OCI-LY7 (cell line): Measurements from ENCODE around the gene RFX2. TPM values are rescaled to one million over a fixed set of nuclear protein-coding genes. Genes with fewer than 3 reads are reported as not detected.

ENCODE experiments used
- BruUV-seq: library from RNA; stranded (reverse); fragments of 400-500 nt; replicated peaks from 2 replicates; lab custom pipeline; 2021; lab: Mats Ljungman, UMichigan
- CTCF ChIA-PET: fragments of 300-600 bp; sonication (Branson Sonifier 250); formaldehyde crosslinking; loops from one replicate; lab custom pipeline; 2022; ENCODE audit warnings: antibody characterized with exemption; ENCODE audit not compliant: unreplicated experiment; lab: Charles Lee
- POLR2A ChIA-PET: fragments of 300-600 bp; sonication (Branson Sonifier 250); formaldehyde crosslinking; loops from one replicate; lab custom pipeline; 2022; ENCODE audit warnings: antibody characterized with exemption; lab: Charles Lee
- DNase-seq: peaks from one replicate; pipeline ENCODE4 v3.0.0-alpha.2; 2015; ENCODE audit warnings: low spot score
- H2AFZ ChIP-seq: fragments of 200-600 bp; sonication (generic), shearing (Covaris generic); 2 replicates; pipeline ENCODE4 v1.6.1; 2014; ENCODE audit warnings: mild to moderate bottlenecking, antibody characterized with exemption, low read length, moderate library complexity
- H3K27ac ChIP-seq: fragments of 200-600 bp; sonication (generic); 2 replicates; pipeline ENCODE4 v1.5.1; 2014; ENCODE audit warnings: mixed run types, low read depth, mild to moderate bottlenecking, moderate library complexity, low read length, inconsistent platforms; ENCODE audit not compliant: poor library complexity, severe bottlenecking
- H3K36me3 ChIP-seq: fragments of 200-600 bp; sonication (generic); 2 replicates; pipeline ENCODE4 v1.6.1; 2014; ENCODE audit warnings: mild to moderate bottlenecking, antibody characterized with exemption, low read length, moderate library complexity, mixed read lengths; ENCODE audit not compliant: insufficient read depth
- H3K4me1 ChIP-seq: fragments of 200-600 bp; sonication (generic); 2 replicates; pipeline ENCODE4 v1.5.1; 2014; ENCODE audit warnings: mild to moderate bottlenecking, low read length; ENCODE audit not compliant: insufficient read depth, poor library complexity, severe bottlenecking
- H3K4me2 ChIP-seq: fragments of 200-600 bp; sonication (generic); 2 replicates; pipeline ENCODE4 v1.6.1; 2014; ENCODE audit warnings: mild to moderate bottlenecking, low read length
- H3K4me3 ChIP-seq: fragments of 200-600 bp; sonication (generic); 2 replicates; pipeline ENCODE4 v1.5.1; 2014; ENCODE audit warnings: mild to moderate bottlenecking, low read depth, low read length; ENCODE audit not compliant: poor library complexity, severe bottlenecking
- H3K79me2 ChIP-seq: fragments of 200-600 bp; sonication (generic); 2 replicates; pipeline ENCODE4 v1.6.1; 2016; ENCODE audit warnings: low read depth, mild to moderate bottlenecking, low read length, moderate library complexity, mixed read lengths; ENCODE audit not compliant: insufficient read depth
- H3K9me2 ChIP-seq: fragments of 200-600 bp; sonication (generic); 2 replicates; pipeline ENCODE4 v1.6.1; 2016; ENCODE audit warnings: mild to moderate bottlenecking, low read length, mixed read lengths; ENCODE audit not compliant: insufficient read depth
- H3K9me3 ChIP-seq: fragments of 200-600 bp; sonication (generic); 2 replicates; pipeline ENCODE4 v1.6.1; 2014; ENCODE audit warnings: mild to moderate bottlenecking, mixed run types, low read length, mixed read lengths
- H4K20me1 ChIP-seq: fragments of 200-600 bp; sonication (generic); 2 replicates; pipeline ENCODE4 v1.6.1; 2014; ENCODE audit warnings: mild to moderate bottlenecking, antibody characterized with exemption, low read length, moderate library complexity, mixed read lengths; ENCODE audit not compliant: insufficient read depth
- EZH2phosphoT487 ChIP-seq: fragments of 200-600 bp; sonication (generic); IDR thresholded peaks from 2 replicates; pipeline ENCODE4 v1.6.1; 2018; ENCODE audit warnings: low read depth, borderline replicate concordance, mild to moderate bottlenecking, mixed run types, antibody characterized with exemption, low read length, moderate library complexity, mixed read lengths
- intact Hi-C: fragments of 100-400 bp; cut with micrococcal nuclease; formaldehyde crosslinking; loops from one replicate; pipeline ENCODE4 v1.10.0; 2022; ENCODE audit not compliant: unreplicated experiment
- total RNA-seq, 2 experiments: library from RNA; depleted of rRNA in 1 of 2; stranded (reverse); fragments of >200 nt in 1 of 2; shearing (Covaris generic) in 1 of 2; gene quantifications; 2 replicates each; pipeline ENCODE4 v1.2.3, GENCODE V29; 2014 to 2022
- TF ChIP-seq, protein P1 (sequence below): fragments of 200-600 bp; sonication (generic); conservative IDR thresholded peaks from 2 replicates; pipeline ENCODE4 v1.5.1; 2014; ENCODE audit warnings: mild to moderate bottlenecking, antibody characterized with exemption, low read length, moderate library complexity, mixed read lengths

RFX2 gene
- total RNA-seq, 2 experiments from 2014 or later: 11.0 to 11.8 TPM

GRCh38 chr19:6012426-6013170 is 97.7 kb downstream of the RFX2 start:
- Histone ChIP-seq H3K4me2 (no peak overlapping the region), H2AFZ (no peak overlapping the region), H3K79me2 (no peaks in the 10 kb centered on the region), H4K20me1 (no peaks in the 10 kb centered on the region), H3K9me3 (no peaks in the 10 kb centered on the region), H3K9me2 (no peaks in the 10 kb centered on the region), H3K4me3 (no peak overlapping the region), H3K4me1 (no peaks in the 10 kb centered on the region), H3K27ac (no peak overlapping the region), H3K36me3 (no peaks in the 10 kb centered on the region)
- BruUV-seq: no TSS peak
- intact Hi-C loops: no loop called here
- no peak for DNase-seq
- ChIA-PET CTCF (interaction anchor here (0.6 to 1.3 kb wide), 2 partner anchors 10 to 61 kb away, joined by 3 read pairs; no protein-coding TSS in a partner anchor), POLR2A (interaction anchor here (0.6 kb wide), 1 partner anchor 30 kb away, joined by 3 read pairs; no protein-coding TSS in a partner anchor)
- TF ChIP-seq, protein P1, sequence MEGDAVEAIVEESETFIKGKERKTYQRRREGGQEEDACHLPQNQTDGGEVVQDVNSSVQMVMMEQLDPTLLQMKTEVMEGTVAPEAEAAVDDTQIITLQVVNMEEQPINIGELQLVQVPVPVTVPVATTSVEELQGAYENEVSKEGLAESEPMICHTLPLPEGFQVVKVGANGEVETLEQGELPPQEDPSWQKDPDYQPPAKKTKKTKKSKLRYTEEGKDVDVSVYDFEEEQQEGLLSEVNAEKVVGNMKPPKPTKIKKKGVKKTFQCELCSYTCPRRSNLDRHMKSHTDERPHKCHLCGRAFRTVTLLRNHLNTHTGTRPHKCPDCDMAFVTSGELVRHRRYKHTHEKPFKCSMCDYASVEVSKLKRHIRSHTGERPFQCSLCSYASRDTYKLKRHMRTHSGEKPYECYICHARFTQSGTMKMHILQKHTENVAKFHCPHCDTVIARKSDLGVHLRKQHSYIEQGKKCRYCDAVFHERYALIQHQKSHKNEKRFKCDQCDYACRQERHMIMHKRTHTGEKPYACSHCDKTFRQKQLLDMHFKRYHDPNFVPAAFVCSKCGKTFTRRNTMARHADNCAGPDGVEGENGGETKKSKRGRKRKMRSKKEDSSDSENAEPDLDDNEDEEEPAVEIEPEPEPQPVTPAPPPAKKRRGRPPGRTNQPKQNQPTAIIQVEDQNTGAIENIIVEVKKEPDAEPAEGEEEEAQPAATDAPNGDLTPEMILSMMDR: no peak
- TF ChIP-seq EZH2phosphoT487: no peak

- POLR2A ChIA-PET: no interaction called here
- H3K4me3 ChIP-seq: no peak overlapping the region
- no peaks in the 10 kb centered on the region for H3K4me1 ChIP-seq
- H3K27ac ChIP-seq: no peak overlapping the region
- no peaks in the 10 kb centered on the region for H3K79me2 ChIP-seq
- intact Hi-C loops: no loop called here
- no TSS peak for BruUV-seq
- H4K20me1 ChIP-seq: no peaks in the 10 kb centered on the region
- CTCF ChIA-PET: no interaction called here
- no peaks in the 10 kb centered on the region for H3K9me3 ChIP-seq
- TF ChIP-seq, protein P1: no peak
- no peak for TF ChIP-seq EZH2phosphoT487
- H2AFZ ChIP-seq: no peak overlapping the region
- no peak overlapping the region for H3K4me2 ChIP-seq
- DNase-seq: no peak
- H3K36me3 ChIP-seq: no peaks in the 10 kb centered on the region
- H3K9me2 ChIP-seq: no peaks in the 10 kb centered on the region
Measured at GRCh38 chr19:6011794-6012193, 98.5 kb downstream of the RFX2 start.

- no peak overlapping the region for H3K4me3 ChIP-seq
- H3K27ac ChIP-seq: no peak overlapping the region
- H3K79me2 ChIP-seq: no peaks in the 10 kb centered on the region
- no peaks in the 10 kb centered on the region for H4K20me1 ChIP-seq
- no peaks in the 10 kb centered on the region for H3K4me1 ChIP-seq
- POLR2A ChIA-PET: no interaction called here
- no peak overlapping the region for H3K4me2 ChIP-seq
- CTCF ChIA-PET: no interaction called here
- TF ChIP-seq, protein P1: no peak
- TF ChIP-seq EZH2phosphoT487: no peak
- no peak for DNase-seq
- no peaks in the 10 kb centered on the region for H3K9me3 ChIP-seq
- no peak overlapping the region for H2AFZ ChIP-seq
- H3K36me3 ChIP-seq: no peaks in the 10 kb centered on the region
- no peaks in the 10 kb centered on the region for H3K9me2 ChIP-seq
- intact Hi-C loops: no loop called here
- no TSS peak for BruUV-seq
Measured at GRCh38 chr19:6011206-6011605, 99.1 kb downstream of the RFX2 start.
